OCI-LY1 (cell line): ENCODE data around the gene RBM45.

Experiments
- H2AFZ ChIP-seq: fragments of 200-600 bp; sonication (generic), shearing (Covaris generic); 2 replicates; pipeline ENCODE4 v1.6.0; 2014; ENCODE audit warnings: antibody characterized with exemption, mild to moderate bottlenecking, low read length
- H3F3A ChIP-seq: fragments of 200-600 bp; sonication (generic), shearing (Covaris generic); 2 replicates; pipeline ENCODE4 v1.6.0; 2014; ENCODE audit warnings: mild to moderate bottlenecking, antibody characterized with exemption, low read length, moderate library complexity; ENCODE audit not compliant: insufficient read depth
- H3K27ac ChIP-seq: fragments of 200-600 bp; sonication (generic); 2 replicates; pipeline ENCODE4 v1.5.1; 2014; ENCODE audit warnings: low read length, mixed run types, mild to moderate bottlenecking, low read depth; ENCODE audit not compliant: poor library complexity, severe bottlenecking
- H3K27me3 ChIP-seq: fragments of 200-600 bp; sonication (generic); 2 replicates; pipeline ENCODE4 v1.6.0; 2014; ENCODE audit warnings: antibody characterized with exemption, mild to moderate bottlenecking, low read length, moderate library complexity; ENCODE audit not compliant: insufficient read depth
- H3K36me3 ChIP-seq: fragments of 200-600 bp; sonication (generic); 2 replicates; pipeline ENCODE4 v1.6.1; 2014; ENCODE audit warnings: mild to moderate bottlenecking, antibody characterized with exemption, low read length, moderate library complexity, mixed read lengths; ENCODE audit not compliant: insufficient read depth
- H3K4me1 ChIP-seq: fragments of 200-600 bp; sonication (generic); 2 replicates; pipeline ENCODE4 v1.5.1; 2014; ENCODE audit warnings: mild to moderate bottlenecking, low read length, moderate library complexity; ENCODE audit not compliant: insufficient read depth, severe bottlenecking
- H3K4me2 ChIP-seq: fragments of 200-600 bp; sonication (generic), shearing (Covaris generic); 2 replicates; pipeline ENCODE4 v1.6.1; 2014; ENCODE audit warnings: low read length
- H3K4me3 ChIP-seq: fragments of 200-600 bp; sonication (generic); 2 replicates; pipeline ENCODE4 v1.5.1; 2014; ENCODE audit warnings: low read length, low read depth, mild to moderate bottlenecking, mixed read lengths; ENCODE audit not compliant: poor library complexity, severe bottlenecking
- H3K79me2 ChIP-seq: fragments of 200-600 bp; shearing (Covaris generic); 2 replicates; pipeline ENCODE4 v1.6.1; 2016; ENCODE audit warnings: mixed run types, low read length, mixed read lengths; ENCODE audit not compliant: insufficient read depth
- H3K9ac ChIP-seq: fragments of 200-600 bp; sonication (generic), shearing (Covaris generic); 2 replicates; pipeline ENCODE4 v1.6.1; 2014; ENCODE audit warnings: mild to moderate bottlenecking, low read length, mixed read lengths
- H3K9me2 ChIP-seq: fragments of 200-600 bp; sonication (generic), shearing (Covaris generic); 2 replicates; pipeline ENCODE4 v1.6.1; 2014; ENCODE audit warnings: low read depth, mild to moderate bottlenecking, low read length, mixed read lengths
- H3K9me3 ChIP-seq: fragments of 200-600 bp; shearing (Covaris generic); 2 replicates; pipeline ENCODE4 v1.6.1; 2014; ENCODE audit warnings: low read length, mixed read lengths
- H4K20me1 ChIP-seq: fragments of 200-600 bp; sonication (generic), shearing (Covaris generic); 2 replicates; pipeline ENCODE4 v1.6.0; 2016; ENCODE audit warnings: mild to moderate bottlenecking, low read length; ENCODE audit not compliant: insufficient read depth
- EZH2 ChIP-seq: fragments of 200-600 bp; sonication (generic), shearing (Covaris generic); IDR thresholded peaks from 2 replicates; pipeline ENCODE4 v1.8.0; 2017; ENCODE audit warnings: borderline replicate concordance, mixed run types, mild to moderate bottlenecking, antibody characterized with exemption, low read length, moderate library complexity, mixed read lengths
- TF ChIP-seq, protein P1 (sequence below): fragments of 200-600 bp; sonication (generic), shearing (Covaris generic); IDR thresholded peaks from 2 replicates; pipeline ENCODE4 v1.5.1; 2017; ENCODE audit warnings: mild to moderate bottlenecking, antibody characterized with exemption, low read length, moderate library complexity, mixed read lengths

The RBM45 gene

DNA sequence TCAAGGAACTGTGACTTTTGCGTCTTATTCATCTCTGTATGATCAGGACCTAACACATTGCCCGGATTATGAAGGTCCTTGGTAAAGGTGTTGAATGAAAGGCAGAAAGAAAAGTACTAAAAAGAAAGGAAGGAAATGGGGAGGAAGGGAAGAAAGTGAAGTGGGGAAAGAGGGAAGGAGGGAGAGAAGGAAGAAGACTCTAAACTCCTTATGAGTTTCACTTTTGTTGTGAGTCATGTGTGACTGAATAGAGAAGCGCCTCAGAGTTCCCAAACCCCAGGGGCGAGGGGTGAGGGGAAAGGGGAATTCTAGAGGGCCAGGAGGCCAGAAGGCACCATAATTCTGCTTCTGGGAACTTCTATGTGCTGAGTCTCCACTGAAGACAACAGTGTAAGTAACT lies 51.2 kb downstream of the RBM45 start:
- H3K9ac ChIP-seq: no peak overlapping the region
- H3K9me2 ChIP-seq: no peaks in the 10 kb centered on the region
- H3K4me3 ChIP-seq: no peak overlapping the region
- no peaks in the 10 kb centered on the region for H3K9me3 ChIP-seq
- H3K4me2 ChIP-seq: no peak overlapping the region
- no peaks in the 10 kb centered on the region for H3F3A ChIP-seq
- H4K20me1 ChIP-seq: no peaks in the 10 kb centered on the region
- no peaks in the 10 kb centered on the region for H3K4me1 ChIP-seq
- no peaks in the 10 kb centered on the region for H3K79me2 ChIP-seq
- H3K27ac ChIP-seq: no peak overlapping the region
- no peaks in the 10 kb centered on the region for H3K36me3 ChIP-seq
- TF ChIP-seq EZH2: no peak
- TF ChIP-seq, protein P1, sequence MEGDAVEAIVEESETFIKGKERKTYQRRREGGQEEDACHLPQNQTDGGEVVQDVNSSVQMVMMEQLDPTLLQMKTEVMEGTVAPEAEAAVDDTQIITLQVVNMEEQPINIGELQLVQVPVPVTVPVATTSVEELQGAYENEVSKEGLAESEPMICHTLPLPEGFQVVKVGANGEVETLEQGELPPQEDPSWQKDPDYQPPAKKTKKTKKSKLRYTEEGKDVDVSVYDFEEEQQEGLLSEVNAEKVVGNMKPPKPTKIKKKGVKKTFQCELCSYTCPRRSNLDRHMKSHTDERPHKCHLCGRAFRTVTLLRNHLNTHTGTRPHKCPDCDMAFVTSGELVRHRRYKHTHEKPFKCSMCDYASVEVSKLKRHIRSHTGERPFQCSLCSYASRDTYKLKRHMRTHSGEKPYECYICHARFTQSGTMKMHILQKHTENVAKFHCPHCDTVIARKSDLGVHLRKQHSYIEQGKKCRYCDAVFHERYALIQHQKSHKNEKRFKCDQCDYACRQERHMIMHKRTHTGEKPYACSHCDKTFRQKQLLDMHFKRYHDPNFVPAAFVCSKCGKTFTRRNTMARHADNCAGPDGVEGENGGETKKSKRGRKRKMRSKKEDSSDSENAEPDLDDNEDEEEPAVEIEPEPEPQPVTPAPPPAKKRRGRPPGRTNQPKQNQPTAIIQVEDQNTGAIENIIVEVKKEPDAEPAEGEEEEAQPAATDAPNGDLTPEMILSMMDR: no peak
- H2AFZ ChIP-seq: no peak overlapping the region
- H3K27me3 ChIP-seq: no peaks in the 10 kb centered on the region

DNA sequence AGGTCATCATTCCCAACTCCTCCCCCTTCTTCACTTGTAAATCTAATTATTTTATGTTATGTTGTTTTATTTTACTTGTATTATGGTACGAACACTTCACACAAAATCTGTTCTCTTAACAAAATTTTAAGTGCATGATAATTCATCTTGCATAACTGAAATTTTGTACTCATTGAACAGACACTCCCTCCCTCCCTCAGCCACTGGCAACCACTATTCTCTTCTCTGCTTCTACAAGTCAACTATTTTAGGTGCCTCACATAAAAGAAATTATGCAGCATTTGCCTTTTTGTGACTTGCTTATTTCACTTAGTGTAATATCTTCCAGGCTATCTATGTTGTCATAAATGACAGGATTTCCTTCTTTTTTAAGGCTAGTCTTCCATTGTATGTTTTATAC lies 51.7 kb downstream of the RBM45 start:
- Histone ChIP-seq H3K4me3 (no peak overlapping the region), H2AFZ (no peak overlapping the region), H3K4me2 (no peak overlapping the region), H3K4me1 (no peaks in the 10 kb centered on the region), H3K27me3 (no peaks in the 10 kb centered on the region), H3K9me3 (no peaks in the 10 kb centered on the region), H3K9ac (no peak overlapping the region), H3K27ac (no peak overlapping the region), H3K36me3 (no peaks in the 10 kb centered on the region), H4K20me1 (no peaks in the 10 kb centered on the region), H3K79me2 (no peaks in the 10 kb centered on the region), H3K9me2 (no peaks in the 10 kb centered on the region), H3F3A (no peaks in the 10 kb centered on the region)
- TF ChIP-seq, protein P1: no peak
- TF ChIP-seq EZH2: no peak

DNA sequence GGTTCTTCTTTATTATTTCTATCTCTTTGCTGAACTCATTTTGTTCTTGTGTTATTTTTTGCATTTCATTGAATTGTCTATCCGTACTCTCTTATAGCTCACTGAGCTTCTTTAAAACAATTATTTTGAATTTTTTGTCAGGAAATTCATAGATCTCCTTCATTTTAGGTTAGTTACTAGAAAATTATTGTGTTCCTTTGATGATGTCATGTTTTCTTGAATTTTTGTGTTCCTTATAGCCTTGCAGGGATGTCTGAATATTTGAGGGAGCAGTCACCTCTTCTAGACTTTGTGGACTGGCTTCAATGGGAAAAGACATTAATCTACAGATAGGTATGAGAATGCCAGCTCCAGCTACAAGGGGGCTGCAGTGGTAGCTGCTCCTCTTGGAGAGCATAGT lies 61.4 kb downstream of the RBM45 start:
- no peaks in the 10 kb centered on the region for H4K20me1 ChIP-seq
- no peaks in the 10 kb centered on the region for H3K36me3 ChIP-seq
- H3K79me2 ChIP-seq: no peaks in the 10 kb centered on the region
- H3K9ac ChIP-seq: no peak overlapping the region
- TF ChIP-seq EZH2: no peak
- TF ChIP-seq, protein P1: no peak
- H3K9me3 ChIP-seq: no peaks in the 10 kb centered on the region
- no peaks in the 10 kb centered on the region for H3K4me1 ChIP-seq
- H2AFZ ChIP-seq: no peak overlapping the region
- no peak overlapping the region for H3K27ac ChIP-seq
- no peak overlapping the region for H3K4me2 ChIP-seq
- no peak overlapping the region for H3K4me3 ChIP-seq
- H3F3A ChIP-seq: no peaks in the 10 kb centered on the region
- no peaks in the 10 kb centered on the region for H3K9me2 ChIP-seq
- H3K27me3 ChIP-seq: no peaks in the 10 kb centered on the region; the same call in 1 of the 2 replicates
